ENCODE measurements around the gene RPL18A. TPM values are rescaled to one million over a fixed set of nuclear protein-coding genes. Genes with fewer than 3 reads are reported as not detected.

The RPL18A gene
- total RNA-seq, 1 experiment from 2014 or later = 1,352 TPM

DNA sequence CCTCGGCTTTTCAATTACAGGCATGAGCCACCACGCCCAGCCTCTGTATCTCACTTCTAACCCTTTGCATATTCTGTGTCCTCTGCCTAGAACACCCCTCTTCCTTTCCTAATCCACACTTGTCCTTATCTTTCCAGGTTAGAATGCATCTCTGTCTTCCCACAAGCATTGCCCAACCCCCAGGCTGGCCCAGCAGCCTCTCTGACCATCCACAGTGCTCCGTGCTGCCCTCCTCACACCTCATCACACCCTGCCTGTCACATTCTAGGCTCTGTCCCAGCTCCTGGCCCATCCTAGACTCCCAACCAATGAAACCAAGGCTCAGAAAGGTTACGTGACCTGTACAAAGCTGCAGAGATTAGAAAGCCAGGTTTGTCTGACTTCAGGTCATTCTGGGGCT is 23.2 kb upstream of the RPL18A start:
- ChIA-PET POLR2A (no interaction called here), CTCF (no interaction called here)
- intact Hi-C loops (cut with micrococcal nuclease; ENCODE audit: unreplicated experiment) = no loop called here
- H3K36me3 ChIP-seq (ENCODE audit: control insufficient read depth, insufficient read depth, low read length) = no peaks in the 10 kb centered on the region
- H3K27me3 ChIP-seq (ENCODE audit: control insufficient read depth, insufficient read depth, low read length) = no peaks in the 10 kb centered on the region
- TF ChIP-seq TCF7L2 (IDR thresholded peaks at IDR 0.05; ENCODE audit: low read depth, low read length) = no peak
- TF ChIP-seq, protein P1, sequence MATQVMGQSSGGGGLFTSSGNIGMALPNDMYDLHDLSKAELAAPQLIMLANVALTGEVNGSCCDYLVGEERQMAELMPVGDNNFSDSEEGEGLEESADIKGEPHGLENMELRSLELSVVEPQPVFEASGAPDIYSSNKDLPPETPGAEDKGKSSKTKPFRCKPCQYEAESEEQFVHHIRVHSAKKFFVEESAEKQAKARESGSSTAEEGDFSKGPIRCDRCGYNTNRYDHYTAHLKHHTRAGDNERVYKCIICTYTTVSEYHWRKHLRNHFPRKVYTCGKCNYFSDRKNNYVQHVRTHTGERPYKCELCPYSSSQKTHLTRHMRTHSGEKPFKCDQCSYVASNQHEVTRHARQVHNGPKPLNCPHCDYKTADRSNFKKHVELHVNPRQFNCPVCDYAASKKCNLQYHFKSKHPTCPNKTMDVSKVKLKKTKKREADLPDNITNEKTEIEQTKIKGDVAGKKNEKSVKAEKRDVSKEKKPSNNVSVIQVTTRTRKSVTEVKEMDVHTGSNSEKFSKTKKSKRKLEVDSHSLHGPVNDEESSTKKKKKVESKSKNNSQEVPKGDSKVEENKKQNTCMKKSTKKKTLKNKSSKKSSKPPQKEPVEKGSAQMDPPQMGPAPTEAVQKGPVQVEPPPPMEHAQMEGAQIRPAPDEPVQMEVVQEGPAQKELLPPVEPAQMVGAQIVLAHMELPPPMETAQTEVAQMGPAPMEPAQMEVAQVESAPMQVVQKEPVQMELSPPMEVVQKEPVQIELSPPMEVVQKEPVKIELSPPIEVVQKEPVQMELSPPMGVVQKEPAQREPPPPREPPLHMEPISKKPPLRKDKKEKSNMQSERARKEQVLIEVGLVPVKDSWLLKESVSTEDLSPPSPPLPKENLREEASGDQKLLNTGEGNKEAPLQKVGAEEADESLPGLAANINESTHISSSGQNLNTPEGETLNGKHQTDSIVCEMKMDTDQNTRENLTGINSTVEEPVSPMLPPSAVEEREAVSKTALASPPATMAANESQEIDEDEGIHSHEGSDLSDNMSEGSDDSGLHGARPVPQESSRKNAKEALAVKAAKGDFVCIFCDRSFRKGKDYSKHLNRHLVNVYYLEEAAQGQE (IDR thresholded peaks at IDR 0.05; ENCODE audit: insufficient read depth in 1 of 2, low read depth in 2 of 2, low read length in 1 of 2) = no peak
- TF ChIP-seq SIN3A (IDR thresholded peaks at IDR 0.05; ENCODE audit: borderline replicate concordance, insufficient read depth, low read depth, low read length) = no peak
- TF ChIP-seq POLR2AphosphoS5 (IDR thresholded peaks at IDR 0.05; ENCODE audit: low read depth, low read length) = no peak
- TF ChIP-seq, protein P2, sequence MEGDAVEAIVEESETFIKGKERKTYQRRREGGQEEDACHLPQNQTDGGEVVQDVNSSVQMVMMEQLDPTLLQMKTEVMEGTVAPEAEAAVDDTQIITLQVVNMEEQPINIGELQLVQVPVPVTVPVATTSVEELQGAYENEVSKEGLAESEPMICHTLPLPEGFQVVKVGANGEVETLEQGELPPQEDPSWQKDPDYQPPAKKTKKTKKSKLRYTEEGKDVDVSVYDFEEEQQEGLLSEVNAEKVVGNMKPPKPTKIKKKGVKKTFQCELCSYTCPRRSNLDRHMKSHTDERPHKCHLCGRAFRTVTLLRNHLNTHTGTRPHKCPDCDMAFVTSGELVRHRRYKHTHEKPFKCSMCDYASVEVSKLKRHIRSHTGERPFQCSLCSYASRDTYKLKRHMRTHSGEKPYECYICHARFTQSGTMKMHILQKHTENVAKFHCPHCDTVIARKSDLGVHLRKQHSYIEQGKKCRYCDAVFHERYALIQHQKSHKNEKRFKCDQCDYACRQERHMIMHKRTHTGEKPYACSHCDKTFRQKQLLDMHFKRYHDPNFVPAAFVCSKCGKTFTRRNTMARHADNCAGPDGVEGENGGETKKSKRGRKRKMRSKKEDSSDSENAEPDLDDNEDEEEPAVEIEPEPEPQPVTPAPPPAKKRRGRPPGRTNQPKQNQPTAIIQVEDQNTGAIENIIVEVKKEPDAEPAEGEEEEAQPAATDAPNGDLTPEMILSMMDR (IDR thresholded peaks at IDR 0.05) = no peak
- H3K4me3 ChIP-seq (ENCODE audit: low read depth in 2 of 2, low read length in 2 of 2) = no peak overlapping the region
- no peak for ATAC-seq
- H3K4me1 ChIP-seq (ENCODE audit: control insufficient read depth, insufficient read depth, low read length) = no peaks in the 10 kb centered on the region
- DNase-seq (ENCODE audit: low read depth, low spot score) = no peak
- BruUV-seq (replicated peaks) = no TSS peak
- no peak overlapping the region for H3K27ac ChIP-seq (ENCODE audit: low read length)
- H3K9me3 ChIP-seq (ENCODE audit: control insufficient read depth, insufficient read depth, low read depth, low read length) = no peaks in the 10 kb centered on the region
- in situ Hi-C loops (cut with HindIII; ENCODE audit: low pct_unique_long_range_greater_than_20kb, low sequenced_read_pairs) = no loop called here

DNA sequence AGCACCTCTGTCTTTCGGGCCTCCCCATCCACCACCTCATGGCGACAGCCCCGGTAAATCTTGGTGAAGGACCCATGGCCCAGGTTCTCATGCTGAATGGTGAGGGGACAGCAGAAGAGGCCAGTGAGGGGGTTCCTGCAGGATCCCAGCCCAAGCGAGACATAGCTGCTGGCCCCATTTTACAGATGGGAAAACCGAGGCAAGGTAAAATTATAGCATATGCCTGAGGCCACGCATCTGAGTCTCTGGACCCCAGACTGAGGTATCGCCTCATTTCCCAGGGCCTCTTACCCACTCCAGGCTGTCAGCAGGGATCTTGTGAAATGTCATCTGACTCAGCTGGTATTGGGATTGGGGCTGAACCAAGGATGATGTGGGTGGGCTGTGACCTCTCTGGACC is 21.7 kb upstream of the RPL18A start:
- Histone ChIP-seq H3K27me3 (ENCODE audit: control insufficient read depth, insufficient read depth, low read length) (no peaks in the 10 kb centered on the region), H3K36me3 (ENCODE audit: control insufficient read depth, insufficient read depth, low read length) (no peaks in the 10 kb centered on the region), H3K27ac (ENCODE audit: low read length) (no peak overlapping the region), H3K4me3 (ENCODE audit: low read depth in 2 of 2, low read length in 2 of 2) (no peak overlapping the region), H3K4me1 (ENCODE audit: control insufficient read depth, insufficient read depth, low read length) (no peaks in the 10 kb centered on the region), H3K9me3 (ENCODE audit: control insufficient read depth, insufficient read depth, low read depth, low read length) (no peaks in the 10 kb centered on the region)
- TF ChIP-seq, protein P2 (IDR thresholded peaks at IDR 0.05) = no peak
- ChIA-PET POLR2A (no interaction called here), CTCF (no interaction called here)
- intact Hi-C loops (cut with micrococcal nuclease; ENCODE audit: unreplicated experiment) = no loop called here
- DNase-seq (ENCODE audit: low read depth, low spot score) = no peak
- BruUV-seq (replicated peaks) = no TSS peak
- ATAC-seq = no peak
- in situ Hi-C loops (cut with HindIII; ENCODE audit: low pct_unique_long_range_greater_than_20kb, low sequenced_read_pairs) = no loop called here

DNA sequence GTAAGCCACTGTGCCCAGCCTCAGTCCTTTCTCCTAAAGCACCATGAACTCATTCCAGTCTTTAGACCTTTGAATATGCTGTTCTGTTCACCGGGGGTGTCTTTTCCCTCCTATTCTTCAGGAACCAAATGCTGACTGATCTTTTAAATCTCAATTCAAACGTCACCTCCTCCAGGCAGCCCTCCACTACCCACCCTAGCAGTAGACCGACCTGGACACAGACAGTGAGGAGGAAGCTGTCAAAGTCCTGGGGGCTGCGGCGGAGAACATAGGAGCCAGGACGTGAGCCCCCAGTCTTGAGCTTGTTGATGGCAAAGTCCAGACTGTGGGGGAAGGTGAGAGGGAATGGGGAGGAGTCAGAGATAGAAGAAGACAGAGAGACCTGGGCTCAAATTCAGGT is 19.7 kb upstream of the RPL18A start:
- POLR2A ChIA-PET = no interaction called here
- no peaks in the 10 kb centered on the region for H3K27me3 ChIP-seq (ENCODE audit: control insufficient read depth, insufficient read depth, low read length)
- no peaks in the 10 kb centered on the region for H3K36me3 ChIP-seq (ENCODE audit: control insufficient read depth, insufficient read depth, low read length)
- no peak overlapping the region for H3K4me3 ChIP-seq (ENCODE audit: low read depth in 2 of 2, low read length in 2 of 2)
- no peak for DNase-seq (ENCODE audit: low read depth, low spot score)
- H3K4me1 ChIP-seq (ENCODE audit: control insufficient read depth, insufficient read depth, low read length) = no peaks in the 10 kb centered on the region
- no peak for ATAC-seq
- CTCF ChIA-PET = no interaction called here
- in situ Hi-C loops (cut with HindIII; ENCODE audit: low pct_unique_long_range_greater_than_20kb, low sequenced_read_pairs) (no loop called here), intact Hi-C loops (cut with micrococcal nuclease; ENCODE audit: unreplicated experiment) (no loop called here)
- TF ChIP-seq, protein P2 (IDR thresholded peaks at IDR 0.05) = no peak
- TF ChIP-seq TCF7L2 (IDR thresholded peaks at IDR 0.05; ENCODE audit: low read depth, low read length) (no peak), POLR2AphosphoS5 (IDR thresholded peaks at IDR 0.05; ENCODE audit: low read depth, low read length) (no peak), SIN3A (IDR thresholded peaks at IDR 0.05; ENCODE audit: borderline replicate concordance, insufficient read depth, low read depth, low read length) (no peak)
- TF ChIP-seq, protein P1 (IDR thresholded peaks at IDR 0.05; ENCODE audit: insufficient read depth in 1 of 2, low read depth in 2 of 2, low read length in 1 of 2) = no peak
- BruUV-seq (replicated peaks) = no TSS peak
- H3K27ac ChIP-seq (ENCODE audit: low read length) = no peak overlapping the region
- no peaks in the 10 kb centered on the region for H3K9me3 ChIP-seq (ENCODE audit: control insufficient read depth, insufficient read depth, low read depth, low read length)

All from Panc1 (cell line).